ENCODE measurements around the gene POLRMT.

GRCh38 chr19:624433-625109 lies 8.8 kb downstream of the POLRMT start:
- TF ChIP-seq CTCF (optimal IDR thresholded peaks at IDR 0.05 in 1 of 3, IDR thresholded peaks at IDR 0.05 in 1 of 3, conservative IDR thresholded peaks at IDR 0.05 in 1 of 3; ENCODE audit: extremely low read depth in 1 of 3, insufficient read depth in 2 of 3, low read length in 3 of 3) (no peak), EZH2 (IDR thresholded peaks at IDR 0.05; ENCODE audit: low read length) (no peak)
